HG03520 (cell line): ENCODE measurements around the gene MRTFB.
A peak's percentile ranks its signal among the peaks of the same experiment; 100 is the strongest.
"Not testable (repeated sequence)": the region's sequence is repeated elsewhere in the genome, so short reads cannot be mapped to it uniquely, and the experiment has no call there.

Source experiments
- ATAC-seq: cut with Tn5 transposase; IDR thresholded peaks from one replicate; pipeline ENCODE4 v1.9.1; 2021; ENCODE audit warnings: mild to moderate bottlenecking, moderate library complexity; ENCODE audit not compliant: unreplicated experiment

The MRTFB gene

GRCh38 chr16:14070877-14071575 is at the start of gene MRTFB:
Gene MRTFB (plus strand): TSS chr16:14071319. CDS start chr16:14140607, 69,288 bp downstream.
- peak; percentile 78 for ATAC-seq

- not testable (repeated sequence) for ATAC-seq
Measured at GRCh38 chr16:14023526-14023925, 47.6 kb upstream of the MRTFB start.

GRCh38 chr16:14024283-14024682 is 46.8 kb upstream of the MRTFB start:
- no peak for ATAC-seq

GRCh38 chr16:14026572-14027285 is 44.4 kb upstream of the MRTFB start:
- no peak for ATAC-seq

- ATAC-seq, result no peak
Measured at GRCh38 chr16:14028202-14028601, 42.9 kb upstream of the MRTFB start.

- no peak for ATAC-seq
Measured at GRCh38 chr16:14029658-14030057, 41.5 kb upstream of the MRTFB start.

- ATAC-seq, result no peak
Measured at GRCh38 chr16:14035092-14035491, 36.0 kb upstream of the MRTFB start.

- no peak for ATAC-seq
Measured at GRCh38 chr16:14036889-14037288, 34.2 kb upstream of the MRTFB start.

- no peak for ATAC-seq
Measured at GRCh38 chr16:14037960-14038359, 33.2 kb upstream of the MRTFB start.

- ATAC-seq, result no peak
Measured at GRCh38 chr16:14041164-14041563, 30.0 kb upstream of the MRTFB start.

GRCh38 chr16:14042706-14043105 is 28.4 kb upstream of the MRTFB start:
- no peak for ATAC-seq

- no peak for ATAC-seq
Measured at GRCh38 chr16:14043278-14043677, 27.8 kb upstream of the MRTFB start.

GRCh38 chr16:14043793-14044192 is 27.3 kb upstream of the MRTFB start:
- no peak for ATAC-seq

- not testable (repeated sequence) for ATAC-seq
Measured at GRCh38 chr16:14047121-14047859, 23.8 kb upstream of the MRTFB start.

GRCh38 chr16:14050291-14051027 is 20.7 kb upstream of the MRTFB start:
- no peak for ATAC-seq

- no peak for ATAC-seq
Measured at GRCh38 chr16:14051103-14051729, 19.9 kb upstream of the MRTFB start.

GRCh38 chr16:14056970-14057369 is 14.1 kb upstream of the MRTFB start:
- ATAC-seq, result no peak

GRCh38 chr16:14057878-14058382 is 13.2 kb upstream of the MRTFB start:
- ATAC-seq, result no peak

- ATAC-seq, result no peak
Measured at GRCh38 chr16:14061732-14062259, 9.3 kb upstream of the MRTFB start.

GRCh38 chr16:14062261-14062660 is 8.9 kb upstream of the MRTFB start:
- ATAC-seq, result no peak
